HCT116 (cell line): ENCODE results near the gene PIGM. TPM values are rescaled to one million over a fixed set of nuclear protein-coding genes. Genes with fewer than 3 reads are reported as not detected.

ENCODE experiments used
- ATAC-seq: fragments of 200-7000 bp; cut with Tn5 transposase; 2 replicates; pipeline ENCODE4 v1.9.1; 2020; ENCODE audit warnings: mild to moderate bottlenecking, moderate library complexity
- BruUV-seq: library from RNA; stranded (reverse); fragments of 400-500 nt; replicated peaks from 2 replicates; lab custom pipeline; 2021; lab: Mats Ljungman, UMichigan
- CTCF ChIA-PET: fragments of 300-600 bp; sonication (Branson Sonifier 250); formaldehyde crosslinking; loops from one replicate; lab custom pipeline; 2021; ENCODE audit warnings: antibody characterized with exemption; lab: Charles Lee
- POLR2A ChIA-PET: fragments of 300-600, 350-600 bp; sonication (Branson Sonifier 250); formaldehyde crosslinking; loops from one replicate; lab custom pipeline; 2021; ENCODE audit warnings: antibody characterized with exemption; lab: Charles Lee
- RAD21 ChIA-PET, 2 experiments: fragments of 300-600 bp; sonication (Branson Sonifier 250); formaldehyde crosslinking; loops; one replicate each; lab custom pipeline; 2023; ENCODE audit warnings: low total read pairs in 2 of 2; ENCODE audit not compliant: uncharacterized antibody in 2 of 2, unreplicated experiment in 2 of 2, low non-redundant PET in 1 of 2; lab: Charles Lee
- DNase-seq: peaks from one replicate; pipeline ENCODE4 v3.0.0-alpha.2; 2010; ENCODE audit warnings: low read depth, low spot score
- H2AFZ ChIP-seq: fragments of 200-600 bp; shearing (Covaris generic), sonication (generic); 2 replicates; pipeline ENCODE4 v1.6.1; 2017; ENCODE audit warnings: low read depth, mixed run types, mixed read lengths, antibody characterized with exemption, low read length; ENCODE audit not compliant: poor library complexity, severe bottlenecking
- H3K27ac ChIP-seq: 2 replicates; pipeline ENCODE4 v1.5.1; 2012; ENCODE audit warnings: low read depth, low read length
- H3K27me3 ChIP-seq: fragments of 200-600 bp; sonication (generic); 2 replicates; pipeline ENCODE4 v1.6.1; 2016; ENCODE audit warnings: mixed run types, low read length, mixed read lengths; ENCODE audit not compliant: insufficient read depth
- H3K36me3 ChIP-seq, 2 experiments: fragments of 200-500 bp in 1 of 2; fragments of 200-600 bp in 1 of 2; sonication (Bioruptor generic) in 1 of 2; sonication (generic) in 1 of 2; 2 replicates each; pipeline versions ENCODE4 v1.5.1 to v1.6.1; 2014 to 2016; ENCODE audit warnings: low read length in 2 of 2, inconsistent platforms in 1 of 2, mixed read lengths in 1 of 2, mixed run types in 1 of 2; ENCODE audit not compliant: insufficient read depth in 2 of 2, control insufficient read depth in 1 of 2
- H3K4me1 ChIP-seq, 2 experiments: fragments of 200-600 bp in 1 of 2; sonication (generic) in 1 of 2; 2 replicates each; pipeline versions ENCODE4 v1.5.1 to v1.6.1; 2012 to 2017; ENCODE audit warnings: low read length in 2 of 2, inconsistent platforms in 1 of 2, mild to moderate bottlenecking in 1 of 2, mixed read lengths in 1 of 2, mixed run types in 1 of 2, moderate library complexity in 1 of 2; ENCODE audit not compliant: insufficient read depth in 2 of 2, control insufficient read depth in 1 of 2
- H3K4me2 ChIP-seq: fragments of 200-600 bp; sonication (generic); 2 replicates; pipeline ENCODE4 v1.6.1; 2017; ENCODE audit warnings: mixed run types, low read length, mixed read lengths
- H3K4me3 ChIP-seq, 2 experiments: fragments of 200-600 bp in 1 of 2; sonication (generic) in 1 of 2; replicated peaks in 1 of 2; 2 replicates each; pipeline ENCODE4 v1.5.1; 2011 to 2016; ENCODE audit warnings: low read length in 2 of 2, control low read depth in 1 of 2, low read depth in 1 of 2, mild to moderate bottlenecking in 1 of 2, mixed read lengths in 1 of 2, mixed run types in 1 of 2
- H3K79me2 ChIP-seq: fragments of 200-600 bp; sonication (generic); 2 replicates; pipeline ENCODE4 v1.6.1; 2017; ENCODE audit warnings: mild to moderate bottlenecking, mixed run types, low read length, moderate library complexity, mixed read lengths; ENCODE audit not compliant: insufficient read depth
- H3K9ac ChIP-seq: fragments of 200-600 bp; sonication (generic); 2 replicates; pipeline ENCODE4 v1.6.1; 2016; ENCODE audit warnings: low read length, mixed read lengths
- H3K9me2 ChIP-seq: fragments of 200-600 bp; sonication (generic), shearing (Covaris generic); 2 replicates; pipeline ENCODE4 v1.6.1; 2017; ENCODE audit warnings: mixed run types, mild to moderate bottlenecking, moderate library complexity; ENCODE audit not compliant: insufficient read depth
- H3K9me3 ChIP-seq, 2 experiments: fragments of 200-500 bp in 1 of 2; fragments of 200-600 bp in 1 of 2; sonication (Bioruptor generic) in 1 of 2; sonication (generic) in 1 of 2; 2 replicates each; pipeline ENCODE4 v1.6.1; 2014 to 2017; ENCODE audit warnings: low read length in 2 of 2, mixed read lengths in 2 of 2, inconsistent platforms in 1 of 2, low read depth in 1 of 2, mild to moderate bottlenecking in 1 of 2, mixed run types in 1 of 2, moderate library complexity in 1 of 2; ENCODE audit not compliant: control insufficient read depth in 1 of 2, insufficient read depth in 1 of 2
- H4K20me1 ChIP-seq: fragments of 200-600 bp; sonication (generic), shearing (Covaris generic); 2 replicates; pipeline ENCODE4 v1.6.1; 2017; ENCODE audit warnings: mixed run types, mild to moderate bottlenecking, moderate library complexity; ENCODE audit not compliant: insufficient read depth
- CBX3 ChIP-seq: IDR thresholded peaks from 2 replicates; pipeline ENCODE4 v1.6.1; 2012; ENCODE audit warnings: low read depth
- FOSL1 ChIP-seq: IDR thresholded peaks from 2 replicates; pipeline ENCODE4 v1.6.1; 2012; ENCODE audit warnings: low read depth
- JUND ChIP-seq: IDR thresholded peaks from 2 replicates; pipeline ENCODE4 v1.6.1; 2012
- RAD21 ChIP-seq: IDR thresholded peaks from 2 replicates; pipeline ENCODE4 v1.6.1; 2012; ENCODE audit warnings: low read depth, mild to moderate bottlenecking
- REST ChIP-seq: IDR thresholded peaks from 2 replicates; pipeline ENCODE4 v1.6.1; 2012; ENCODE audit warnings: low read depth
- ZBTB33 ChIP-seq: IDR thresholded peaks from 2 replicates; pipeline ENCODE4 v1.6.1; 2011; ENCODE audit warnings: mild to moderate bottlenecking, low read length, moderate library complexity; ENCODE audit not compliant: insufficient replicate concordance; ENCODE audit errors: extremely low read depth
- intact Hi-C: fragments of 100-400 bp; cut with micrococcal nuclease; formaldehyde crosslinking; loops from 2 replicates; pipeline ENCODE4 v1.10.0; 2022
- total RNA-seq: library from RNA; stranded (reverse); gene quantifications from one replicate; pipeline ENCODE4 v1.2.1, GENCODE V29; 2021; ENCODE audit not compliant: unreplicated experiment

The PIGM gene
- total RNA-seq, 1 experiment from 2014 or later, result 4.1 TPM

GRCh38 chr1:160004001-160004400 lies 27.8 kb downstream of the PIGM start:
- ChIA-PET RAD21 (no interaction called here), CTCF (interaction anchor here (0.7 to 6.5 kb wide), 3 partner anchors 12 to 205 kb away, joined by 3 to 170 read pairs (median 4); no protein-coding TSS in a partner anchor), POLR2A (no interaction called here)
- Histone ChIP-seq H3K4me1 (no peaks in the 10 kb centered on the region), H3K79me2 (no peaks in the 10 kb centered on the region), H3K27ac (no peak overlapping the region), H3K9me2 (no peaks in the 10 kb centered on the region; the same call in 1 of the 2 replicates), H3K27me3 (no peaks in the 10 kb centered on the region), H4K20me1 (no peaks in the 10 kb centered on the region), H3K9me3 (no peaks in the 10 kb centered on the region), H3K4me3 (no peak overlapping the region), H2AFZ (no peak overlapping the region), H3K36me3 (no peaks in the 10 kb centered on the region), H3K9ac (no peak overlapping the region), H3K4me2 (no peak overlapping the region)
- no TSS peak for BruUV-seq
- TF ChIP-seq RAD21 (no peak), REST (no peak), FOSL1 (no peak), JUND (no peak), CBX3 (no peak), ZBTB33 (no peak)
- ATAC-seq (no peak), DNase-seq (no peak)
- intact Hi-C loops, result loop anchor here (10.0 kb wide), 3 partner anchors 789 to 869 kb away; no protein-coding TSS in a partner anchor
